ENCODE data around the gene GPR75. TPM values are rescaled to one million over a fixed set of nuclear protein-coding genes. Genes with fewer than 3 reads are reported as not detected.
"Not testable (repeated sequence)": the region's sequence is repeated elsewhere in the genome, so short reads cannot be mapped to it uniquely, and the experiment has no call there.

The GPR75 gene
- total and polyA plus RNA-seq, 2 of the 8 experiments (the other 6 are each of a cell fraction or from before 2014, with no cell fraction given), result 3.5 to 4.3 TPM

DNA sequence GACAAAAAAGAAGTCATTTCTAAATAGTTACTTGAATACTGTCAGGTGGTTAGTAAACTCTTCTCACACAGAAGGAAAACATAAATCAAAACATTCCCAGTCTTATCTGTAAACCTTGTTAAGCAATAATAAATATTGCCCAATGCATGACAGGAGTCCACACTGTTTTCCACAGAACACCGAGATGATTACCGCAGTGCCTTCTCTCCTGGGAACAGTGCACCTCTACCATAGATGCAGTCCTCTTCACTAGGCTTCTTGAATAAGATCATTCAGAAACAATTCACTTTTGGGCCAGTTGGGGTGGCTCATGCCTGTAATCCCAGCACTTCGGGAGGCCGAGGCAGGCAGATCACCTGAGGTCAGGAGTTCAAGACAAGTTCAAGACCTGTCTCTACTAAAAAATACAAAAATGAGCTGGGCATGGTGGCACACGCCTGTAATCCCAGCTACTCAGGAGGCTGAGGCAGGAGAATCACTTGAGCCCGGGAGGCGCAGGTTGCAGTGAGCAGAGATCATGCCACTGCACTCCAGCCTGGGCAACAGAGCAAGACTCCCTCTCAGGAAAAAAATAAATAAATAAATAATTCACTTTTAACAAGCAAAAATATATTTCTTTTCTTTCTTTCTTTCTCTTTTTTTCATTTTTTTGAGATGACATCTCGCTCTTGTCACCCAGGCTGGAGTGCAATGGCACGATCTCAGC is 8.6 kb downstream of the GPR75 start:
- H3K23me2 ChIP-seq (ENCODE audit: low read depth, low read length); H4K8ac ChIP-seq (ENCODE audit: extremely low read depth, insufficient read depth, low read length); H3K4me2 ChIP-seq (ENCODE audit: insufficient read depth in 1 of 2, low read depth in 2 of 2, low read length in 2 of 2); H2BK120ac ChIP-seq (replicated peaks; ENCODE audit: low read depth, low read length); H3K56ac ChIP-seq (replicated peaks; ENCODE audit: insufficient read length, low read depth, low read length); H2BK15ac ChIP-seq (ENCODE audit: low read length); POLR2A ChIA-PET (ENCODE audit: partially characterized antibody); H3K27me3 ChIP-seq (replicated peaks in 1 of 4; ENCODE audit: control insufficient read depth in 3 of 4, extremely low read depth in 1 of 4, insufficient read depth in 3 of 4, low read length in 3 of 4); H2AK5ac ChIP-seq (ENCODE audit: low read depth, low read length); DNase-seq (ENCODE audit: low read depth in 1 of 2, low spot score in 2 of 2); H3K9me3 ChIP-seq (ENCODE audit: insufficient read depth in 2 of 2, low read depth in 1 of 2, low read length in 1 of 2); H3K14ac ChIP-seq (ENCODE audit: insufficient read length); H3K23ac ChIP-seq (ENCODE audit: insufficient read length); H2BK12ac ChIP-seq (ENCODE audit: low read depth, low read length); H3K4ac ChIP-seq (replicated peaks; ENCODE audit: insufficient read length, low read depth, low read length); H3K27ac ChIP-seq (ENCODE audit: low read depth, low read length); H2BK5ac ChIP-seq (ENCODE audit: low read depth, low read length); FAIRE-seq; H2BK20ac ChIP-seq (ENCODE audit: low read length); H3K9ac ChIP-seq (replicated peaks in 1 of 4; ENCODE audit: extremely low read depth in 1 of 4, low read depth in 3 of 4, low read length in 3 of 4); H3K4me1 ChIP-seq (replicated peaks in 1 of 4; ENCODE audit: control insufficient read depth in 3 of 4, insufficient read depth in 4 of 4, low read length in 3 of 4); H4K91ac ChIP-seq (replicated peaks; ENCODE audit: insufficient read length, low read length); H2AFZ ChIP-seq (ENCODE audit: low read length); H4K5ac ChIP-seq (ENCODE audit: insufficient read length, low read depth, low read length); H3K79me1 ChIP-seq (ENCODE audit: low read depth, low read length); H3K79me2 ChIP-seq (ENCODE audit: control insufficient read depth in 1 of 2, insufficient read depth in 2 of 2, low read length in 2 of 2); H3K4me3 ChIP-seq (ENCODE audit: extremely low read depth in 1 of 4, insufficient read depth in 2 of 4, low read depth in 3 of 4, low read length in 4 of 4); H3K18ac ChIP-seq (ENCODE audit: extremely low read depth, low read length); H4K20me1 ChIP-seq (replicated peaks in 1 of 2; ENCODE audit: control insufficient read depth in 1 of 2, insufficient read depth in 2 of 2, low read length in 2 of 2); H3K36me3 ChIP-seq (ENCODE audit: control insufficient read depth in 2 of 4, insufficient read depth in 4 of 4, low read length in 3 of 4): not testable (repeated sequence)
- 91% methylated on average over 9 of the region's 9 CpGs; no CpG with 5 or more reads in 1 of the 2 experiments for WGBS, 2 experiments (ENCODE audit: extremely low coverage in 1 of 2, insufficient coverage in 1 of 2, insufficient read length in 1 of 2, insufficient replicate concordance in 2 of 2, low coverage in 1 of 2, low lambda C conversion rate in 2 of 2, missing lambda C conversion rate in 1 of 2)
- CTCF ChIA-PET (ENCODE audit: partially characterized antibody), result interaction anchor here (0.6 kb wide), 1 partner anchor 534 kb away, joined by 3 read pairs; no protein-coding TSS in a partner anchor

Measured in H1 (cell line).